Measurements from ENCODE around the gene SWAP70. TPM values are rescaled to one million over a fixed set of nuclear protein-coding genes. Genes with fewer than 3 reads are reported as not detected.

Gene SWAP70
- polyA plus RNA-seq, 3 donors = 10.9 to 26.4 (median 13.8) TPM

- Histone ChIP-seq H3K4me2 (replicated peaks; ENCODE audit: extremely low read depth, low read length, poor library complexity, severe bottlenecking) (no peak overlapping the region), H3K9ac (ENCODE audit: insufficient read depth, low read length, poor library complexity, severe bottlenecking) (no peak overlapping the region), H3K36me3 (replicated peaks in 1 of 2; ENCODE audit: control insufficient read depth in 1 of 2, insufficient read depth in 2 of 2, low read length in 2 of 2) (no peaks in the 10 kb centered on the region), H3K4me1 (ENCODE audit: control insufficient read depth in 1 of 2, insufficient read depth in 2 of 2, low read length in 2 of 2) (peaks cover 0 to 2% of the 10 kb centered on the region in 2 donors), H3K27ac (ENCODE audit: low read depth in 1 of 2, low read length in 2 of 2) (no peak overlapping the region), H3K4me3 (replicated peaks in 1 of 3; ENCODE audit: low read depth in 2 of 3, low read length in 3 of 3) (no peak overlapping the region), H3K27me3 (ENCODE audit: control insufficient read depth in 2 of 2, insufficient read depth in 2 of 2, low read length in 2 of 2) (no peaks in the 10 kb centered on the region), H3K79me2 (ENCODE audit: insufficient read depth, low read length) (peaks cover 82% of the 10 kb centered on the region), H3K9me3 (replicated peaks in 1 of 2; ENCODE audit: control insufficient read depth in 1 of 2, insufficient read depth in 1 of 2, low read length in 2 of 2) (no peaks in the 10 kb centered on the region), H4K20me1 (ENCODE audit: insufficient read depth, low read length) (peaks cover 78% of the 10 kb centered on the region), H2AFZ (ENCODE audit: insufficient read depth, low read depth, low read length, poor library complexity, severe bottlenecking) (no peak overlapping the region)
- intact Hi-C loops (cut with micrococcal nuclease) = no loop called here
- H3K27me3 Mint-ChIP-seq (ENCODE audit: low read depth in 3 of 3) = no peaks in the 10 kb centered on the region
- WGBS (ENCODE audit: insufficient coverage) = no CpG with 5 or more reads among the region's 4 CpGs
- no peak overlapping the region for H3K27ac Mint-ChIP-seq
- H3K9me3 Mint-ChIP-seq = no peaks in the 10 kb centered on the region
- no peak for TF ChIP-seq CTCF (IDR thresholded peaks at IDR 0.05)
- DNase-seq = no peak
- H3K36me3 Mint-ChIP-seq = peaks cover 6 to 7% of the 10 kb centered on the region in 2 donors
- H3K4me3 Mint-ChIP-seq = no peak overlapping the region
- H3K4me1 Mint-ChIP-seq = peaks cover 13% of the 10 kb centered on the region
These were observed 16.2 kb downstream of the SWAP70 start for GRCh38 chr11:9680028-9680427.

- Mint-ChIP-seq H3K4me3 (no peak overlapping the region), H3K27ac (no peak overlapping the region), H3K36me3 (peaks cover 8 to 16% of the 10 kb centered on the region in 2 donors), H3K4me1 (peaks cover 7% of the 10 kb centered on the region), H3K27me3 (ENCODE audit: low read depth in 3 of 3) (no peaks in the 10 kb centered on the region), H3K9me3 (no peaks in the 10 kb centered on the region)
- TF ChIP-seq CTCF (IDR thresholded peaks at IDR 0.05) = no peak
- Histone ChIP-seq H4K20me1 (ENCODE audit: insufficient read depth, low read length) (peaks cover 68% of the 10 kb centered on the region), H3K9ac (ENCODE audit: insufficient read depth, low read length, poor library complexity, severe bottlenecking) (no peak overlapping the region), H3K4me3 (replicated peaks in 1 of 3; ENCODE audit: low read depth in 2 of 3, low read length in 3 of 3) (no peak overlapping the region), H3K9me3 (replicated peaks in 1 of 2; ENCODE audit: control insufficient read depth in 1 of 2, insufficient read depth in 1 of 2, low read length in 2 of 2) (no peaks in the 10 kb centered on the region), H3K27ac (ENCODE audit: low read depth in 1 of 2, low read length in 2 of 2) (peak overlapping the region in 1 of 2 donors; percentile 13), H3K4me2 (replicated peaks; ENCODE audit: extremely low read depth, low read length, poor library complexity, severe bottlenecking) (no peak overlapping the region), H3K79me2 (ENCODE audit: insufficient read depth, low read length) (peaks cover 80% of the 10 kb centered on the region), H3K27me3 (ENCODE audit: control insufficient read depth in 2 of 2, insufficient read depth in 2 of 2, low read length in 2 of 2) (no peaks in the 10 kb centered on the region), H3K4me1 (ENCODE audit: control insufficient read depth in 1 of 2, insufficient read depth in 2 of 2, low read length in 2 of 2) (peaks cover 0 to 2% of the 10 kb centered on the region in 2 donors), H3K36me3 (replicated peaks in 1 of 2; ENCODE audit: control insufficient read depth in 1 of 2, insufficient read depth in 2 of 2, low read length in 2 of 2) (peaks cover 0 to 5% of the 10 kb centered on the region in 2 donors), H2AFZ (ENCODE audit: insufficient read depth, low read depth, low read length, poor library complexity, severe bottlenecking) (no peak overlapping the region)
- DNase-seq = no peak
- 90% methylated on average over 2 of the region's 2 CpGs for WGBS (ENCODE audit: insufficient coverage)
- intact Hi-C loops (cut with micrococcal nuclease) = no loop called here
These were observed 17.9 kb downstream of the SWAP70 start for GRCh38 chr11:9681583-9682372.

All from CD14-positive monocyte (primary cell).